ENCODE measurements around the gene AQP2. TPM values are rescaled to one million over a fixed set of nuclear protein-coding genes. Genes with fewer than 3 reads are reported as not detected.

The AQP2 gene
- total RNA-seq, 1 experiment from 2014 or later, result not detected

DNA sequence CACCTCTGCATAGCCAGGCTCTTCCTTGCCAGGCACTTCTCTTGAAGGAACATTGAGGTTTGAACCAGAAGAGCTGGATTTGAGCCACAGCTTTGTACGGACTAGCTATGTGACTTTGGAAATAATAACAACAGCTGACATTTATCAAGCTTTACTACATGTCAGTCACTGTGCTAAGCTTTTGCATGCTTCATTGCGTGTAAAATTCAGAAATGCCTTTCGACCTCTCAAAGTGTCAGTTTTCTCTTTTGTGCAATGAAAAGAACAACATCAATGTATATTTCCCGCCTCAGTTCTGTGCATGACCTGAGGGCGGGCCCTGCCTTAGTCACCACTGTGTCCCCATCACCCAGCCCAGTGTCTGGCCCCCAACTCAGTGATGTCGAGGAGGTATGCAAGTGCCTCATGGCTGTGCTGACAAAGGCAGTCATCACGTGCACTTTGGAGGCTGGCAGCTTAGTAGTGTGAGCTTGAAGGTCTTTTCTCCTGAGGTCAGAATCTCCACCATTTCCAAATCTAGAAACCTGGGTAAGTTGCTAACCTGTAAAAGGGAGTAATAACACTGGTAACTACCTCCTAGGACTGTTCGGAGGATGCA is 17.9 kb upstream of the AQP2 start:
- ChIA-PET CTCF (interaction anchor here (0.6 to 1.0 kb wide), 3 partner anchors 7 to 66 kb away, joined by 3 to 6 read pairs (median 3); no protein-coding TSS in a partner anchor), POLR2A (no interaction called here)
- no TSS peak for BruUV-seq (replicated peaks)

GRCh38 chr12:49933796-49934195 is 16.7 kb upstream of the AQP2 start:
- ChIA-PET POLR2A (interaction anchor here (0.7 kb wide), 1 partner anchor 315 kb away, joined by 11 read pairs; no protein-coding TSS in a partner anchor), CTCF (interaction anchor here (0.7 kb wide), 1 partner anchor 33 kb away, joined by 4 read pairs; no protein-coding TSS in a partner anchor)
- H3K9me3 Mint-ChIP-seq (ENCODE audit: unreplicated experiment), result no peaks in the 10 kb centered on the region
- no TSS peak for BruUV-seq (replicated peaks)
- H3K27ac Mint-ChIP-seq (ENCODE audit: unreplicated experiment), result no peak overlapping the region
- H3K4me3 Mint-ChIP-seq (ENCODE audit: unreplicated experiment), result no peak overlapping the region
- Histone ChIP-seq H3K36me3 (ENCODE audit: control insufficient read depth, insufficient read depth, low read length) (no peaks in the 10 kb centered on the region), H3K4me3 (ENCODE audit: low read depth, low read length) (no peak overlapping the region), H3K27me3 (replicated peaks; ENCODE audit: control insufficient read depth, insufficient read depth, low read length) (no peaks in the 10 kb centered on the region), H3K4me1 (no peaks in the 10 kb centered on the region), H3K9me3 (no peaks in the 10 kb centered on the region)
- intact Hi-C loops (cut with micrococcal nuclease; ENCODE audit: unreplicated experiment), result no loop called here
- H3K36me3 Mint-ChIP-seq (ENCODE audit: insufficient read depth, unreplicated experiment), result no peaks in the 10 kb centered on the region
- no peak for TF ChIP-seq CTCF (IDR thresholded peaks at IDR 0.05; ENCODE audit: insufficient read depth in 1 of 2, low read depth in 1 of 2, low read length in 1 of 2, severe bottlenecking in 1 of 2, unreplicated experiment in 1 of 2)
- DNase-seq, result no peak
- no peaks in the 10 kb centered on the region for H3K4me1 Mint-ChIP-seq (ENCODE audit: low read depth, unreplicated experiment)
- H3K27me3 Mint-ChIP-seq (ENCODE audit: insufficient read depth, unreplicated experiment), result no peaks in the 10 kb centered on the region

More for the DNA sequence above, 17.9 kb upstream of the AQP2 start:
- H3K36me3 Mint-ChIP-seq (ENCODE audit: insufficient read depth, unreplicated experiment), result no peaks in the 10 kb centered on the region
- TF ChIP-seq CTCF (IDR thresholded peaks at IDR 0.05; ENCODE audit: insufficient read depth in 1 of 2, low read depth in 1 of 2, low read length in 1 of 2, severe bottlenecking in 1 of 2, unreplicated experiment in 1 of 2), result no peak
- no peak for DNase-seq
- no peaks in the 10 kb centered on the region for H3K36me3 ChIP-seq (ENCODE audit: control insufficient read depth, insufficient read depth, low read length)
- H3K4me1 Mint-ChIP-seq (ENCODE audit: low read depth, unreplicated experiment), result no peaks in the 10 kb centered on the region
- no peak overlapping the region for H3K4me3 ChIP-seq (ENCODE audit: low read depth, low read length)
- no peaks in the 10 kb centered on the region for H3K9me3 ChIP-seq
- H3K4me1 ChIP-seq, result no peaks in the 10 kb centered on the region
- no peaks in the 10 kb centered on the region for H3K27me3 ChIP-seq (replicated peaks; ENCODE audit: control insufficient read depth, insufficient read depth, low read length)
- H3K4me3 Mint-ChIP-seq (ENCODE audit: unreplicated experiment), result no peak overlapping the region
- H3K27me3 Mint-ChIP-seq (ENCODE audit: insufficient read depth, unreplicated experiment), result no peaks in the 10 kb centered on the region
- intact Hi-C loops (cut with micrococcal nuclease; ENCODE audit: unreplicated experiment), result no loop called here
- H3K9me3 Mint-ChIP-seq (ENCODE audit: unreplicated experiment), result no peaks in the 10 kb centered on the region
- H3K27ac Mint-ChIP-seq (ENCODE audit: unreplicated experiment), result no peak overlapping the region

GRCh38 chr12:49934505-49934904 is 16.0 kb upstream of the AQP2 start:
- no peaks in the 10 kb centered on the region for H3K27me3 ChIP-seq (replicated peaks; ENCODE audit: control insufficient read depth, insufficient read depth, low read length)
- POLR2A ChIA-PET, result no interaction called here
- Mint-ChIP-seq H3K27me3 (ENCODE audit: insufficient read depth, unreplicated experiment) (no peaks in the 10 kb centered on the region), H3K4me1 (ENCODE audit: low read depth, unreplicated experiment) (no peaks in the 10 kb centered on the region), H3K27ac (ENCODE audit: unreplicated experiment) (no peak overlapping the region), H3K9me3 (ENCODE audit: unreplicated experiment) (no peaks in the 10 kb centered on the region), H3K36me3 (ENCODE audit: insufficient read depth, unreplicated experiment) (no peaks in the 10 kb centered on the region), H3K4me3 (ENCODE audit: unreplicated experiment) (no peak overlapping the region)
- DNase-seq, result no peak
- intact Hi-C loops (cut with micrococcal nuclease; ENCODE audit: unreplicated experiment), result no loop called here
- no peak overlapping the region for H3K4me3 ChIP-seq (ENCODE audit: low read depth, low read length)
- H3K9me3 ChIP-seq, result no peaks in the 10 kb centered on the region
- CTCF ChIA-PET, result no interaction called here
- TF ChIP-seq CTCF (IDR thresholded peaks at IDR 0.05; ENCODE audit: insufficient read depth in 1 of 2, low read depth in 1 of 2, low read length in 1 of 2, severe bottlenecking in 1 of 2, unreplicated experiment in 1 of 2), result no peak
- BruUV-seq (replicated peaks), result no TSS peak
- no peaks in the 10 kb centered on the region for H3K36me3 ChIP-seq (ENCODE audit: control insufficient read depth, insufficient read depth, low read length)
- no peaks in the 10 kb centered on the region; the same call in 1 of the 2 replicates for H3K4me1 ChIP-seq
